Heart left ventricle (tissue), 13 donors: ENCODE results near the gene APEX1.

Experiments used
- POLR2A ChIP-seq, 2 donors: fragments of 450-650 bp; IDR thresholded peaks; one replicate each; pipeline ENCODE4 v1.6.1; 2017; ENCODE audit warnings: antibody characterized with exemption in 2 of 2, mild to moderate bottlenecking in 2 of 2, moderate library complexity in 2 of 2
- TF ChIP-seq, protein P1 (sequence below), 12 donors: fragments of 200-600 bp; sonication (generic) in 4 of 12; IDR thresholded peaks; one replicate each; pipeline versions ENCODE4 v1.5.0 to v1.8.0; 2018 to 2022; ENCODE audit warnings: antibody characterized with exemption in 12 of 12, mild to moderate bottlenecking in 5 of 12
- donor health status: ischemic (EF 13 %, LVEDD 7.1; RV severe dilation, severe dysfunction).
- donor health status: DM: no; HTN: yes; CAD: no.
- donor health status: DM: no; HTN: no; CAD: no.
- donor health status: ischemic (EF 25% LVEDD 6.9; RV normal size, moderate dysfunction).
- donor health status: ischemic (EF 25% LVEDD 5.7; RV mildly dilated, moderate dysfunction).
- donor health status: ischemic (EF 35%, LVEDD 5.7; RV mildly dilated, moderate dysfunction).
- donor health status: nonischemic (EF 11% LVEDD 7.7; RV severe dilation, severe dysfunction).
- donor health status: DM: yes; HTN: yes; CAD: no.
- donor health status: PGD.
- donor health status: ischemic (EF 29% LVEDD 5.4; RV normal size, mild dysfunction).
- donor health status: nonischemic (EF 23%, LVEDD 6.1; RV moderate dilation, normal function).

DNA sequence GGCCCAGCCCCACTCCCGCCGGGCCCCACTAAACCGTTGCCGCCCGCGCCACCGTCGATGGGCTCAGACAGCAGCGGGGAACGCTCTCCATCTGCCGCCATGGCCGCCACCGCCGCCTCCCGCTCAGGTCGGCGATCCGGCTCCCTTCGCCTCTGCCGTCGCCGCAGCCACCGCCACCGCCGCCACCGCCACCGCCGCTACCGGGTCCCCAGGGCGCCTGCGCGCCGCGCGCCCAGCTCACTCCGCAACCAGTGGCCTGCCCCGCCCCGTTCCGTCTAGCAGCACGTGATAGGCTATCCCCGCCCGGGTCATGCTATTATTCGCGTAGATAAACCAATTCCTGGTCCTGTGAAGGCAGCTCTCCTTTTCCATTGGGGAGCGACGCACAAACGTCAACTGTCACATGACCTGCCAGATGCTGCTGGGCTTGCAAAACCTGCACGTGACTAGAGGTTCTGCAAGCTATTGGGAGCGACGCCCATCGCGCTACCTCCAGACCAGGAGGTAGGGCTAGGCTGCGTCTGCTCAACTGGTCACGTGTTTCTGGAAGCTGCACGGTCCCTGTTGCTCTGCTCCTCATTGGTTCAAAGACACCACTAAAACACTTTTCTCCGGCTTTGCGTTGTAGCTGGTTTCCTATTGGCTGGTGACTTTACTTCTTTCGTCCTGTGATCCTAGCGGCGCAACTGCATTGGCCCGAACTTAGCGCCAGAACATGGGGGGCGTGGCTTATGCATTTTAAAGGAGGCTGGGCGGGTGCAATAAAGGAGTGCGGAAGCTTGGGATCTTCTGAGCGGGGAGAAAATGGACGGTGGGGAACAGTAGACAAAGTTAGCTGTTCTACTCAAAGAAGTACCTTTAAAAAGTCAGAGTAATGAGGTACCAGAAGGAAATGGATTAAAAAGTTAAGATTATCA, 6.5 kb downstream of the APEX1 start, which contains the start of gene PIP4P1:
- TF ChIP-seq, protein P1, sequence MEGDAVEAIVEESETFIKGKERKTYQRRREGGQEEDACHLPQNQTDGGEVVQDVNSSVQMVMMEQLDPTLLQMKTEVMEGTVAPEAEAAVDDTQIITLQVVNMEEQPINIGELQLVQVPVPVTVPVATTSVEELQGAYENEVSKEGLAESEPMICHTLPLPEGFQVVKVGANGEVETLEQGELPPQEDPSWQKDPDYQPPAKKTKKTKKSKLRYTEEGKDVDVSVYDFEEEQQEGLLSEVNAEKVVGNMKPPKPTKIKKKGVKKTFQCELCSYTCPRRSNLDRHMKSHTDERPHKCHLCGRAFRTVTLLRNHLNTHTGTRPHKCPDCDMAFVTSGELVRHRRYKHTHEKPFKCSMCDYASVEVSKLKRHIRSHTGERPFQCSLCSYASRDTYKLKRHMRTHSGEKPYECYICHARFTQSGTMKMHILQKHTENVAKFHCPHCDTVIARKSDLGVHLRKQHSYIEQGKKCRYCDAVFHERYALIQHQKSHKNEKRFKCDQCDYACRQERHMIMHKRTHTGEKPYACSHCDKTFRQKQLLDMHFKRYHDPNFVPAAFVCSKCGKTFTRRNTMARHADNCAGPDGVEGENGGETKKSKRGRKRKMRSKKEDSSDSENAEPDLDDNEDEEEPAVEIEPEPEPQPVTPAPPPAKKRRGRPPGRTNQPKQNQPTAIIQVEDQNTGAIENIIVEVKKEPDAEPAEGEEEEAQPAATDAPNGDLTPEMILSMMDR (IDR thresholded peaks at IDR 0.05), result no peak
- peak in 1 of 2 donors; percentile 88 for TF ChIP-seq POLR2A (IDR thresholded peaks at IDR 0.05)
